Natural killer cell (primary cell): ENCODE data around the gene EXOC6B. TPM values are rescaled to one million over a fixed set of nuclear protein-coding genes. Genes with fewer than 3 reads are reported as not detected.
A peak's percentile ranks its signal among the peaks of the same experiment; 100 is the strongest.

ENCODE experiments used
- ATAC-seq, 3 donors: fragments of 150-1000 bp in 2 of 3; fragments of 200-7000 bp in 1 of 3; cut with Tn5 transposase; 1 replicate in 1 of 3; 2 replicates in 2 of 3; pipeline ENCODE4 v1.10.0; 2021; ENCODE audit warnings: mild to moderate bottlenecking in 2 of 3, moderate library complexity in 2 of 3
- DNase-seq, 2 donors: peaks; one replicate each; pipeline versions ENCODE4 v3.0.0 to v3.0.0-alpha.2; 2013 to 2021; ENCODE audit warnings: mixed read lengths in 1 of 2
- H3K27ac ChIP-seq: one replicate; pipeline ENCODE4 v1.5.1; 2013; ENCODE audit warnings: mild to moderate bottlenecking, low read length
- H3K27me3 ChIP-seq: one replicate; pipeline ENCODE4 v1.6.1; 2013; ENCODE audit warnings: low read length; ENCODE audit not compliant: control insufficient read depth, insufficient read depth
- H3K36me3 ChIP-seq: one replicate; pipeline ENCODE4 v1.6.1; 2013; ENCODE audit warnings: low read length; ENCODE audit not compliant: control insufficient read depth, insufficient read depth
- H3K4me1 ChIP-seq: one replicate; pipeline ENCODE4 v1.6.1; 2013; ENCODE audit warnings: low read length; ENCODE audit not compliant: control insufficient read depth, insufficient read depth
- H3K4me3 ChIP-seq: one replicate; pipeline ENCODE4 v1.5.1; 2013; ENCODE audit warnings: low read length
- H3K9me3 ChIP-seq: one replicate; pipeline ENCODE4 v1.6.1; 2013; ENCODE audit warnings: low read length; ENCODE audit not compliant: control insufficient read depth, insufficient read depth
- H3K27ac Mint-ChIP-seq, 2 donors: one replicate each; pipeline ENCODE4 v1.8.0; 2022; ENCODE audit warnings: mild to moderate bottlenecking in 2 of 2, mixed read lengths in 2 of 2, moderate library complexity in 1 of 2
- H3K27me3 Mint-ChIP-seq, 2 donors: one replicate each; pipeline ENCODE4 v1.8.0; 2022; ENCODE audit warnings: low read depth in 2 of 2, mixed read lengths in 2 of 2
- H3K36me3 Mint-ChIP-seq: one replicate; pipeline ENCODE4 v1.8.0; 2022; ENCODE audit warnings: mixed read lengths
- H3K4me1 Mint-ChIP-seq, 2 donors: one replicate each; pipeline ENCODE4 v1.8.0; 2022; ENCODE audit warnings: mixed read lengths in 2 of 2
- H3K4me3 Mint-ChIP-seq: one replicate; pipeline ENCODE4 v1.8.0; 2022; ENCODE audit warnings: mild to moderate bottlenecking, moderate library complexity, mixed read lengths
- H3K9me3 Mint-ChIP-seq, 2 donors: one replicate each; pipeline ENCODE4 v1.8.0; 2022; ENCODE audit warnings: mixed read lengths in 2 of 2
- CTCF ChIP-seq: fragments of 200-600 bp; IDR thresholded peaks from one replicate; pipeline ENCODE4 v1.8.0; 2022; ENCODE audit warnings: antibody characterized with exemption
- WGBS: methylation state at CpG from one replicate; pipeline ENCODE4 v1.1.7; 2013; ENCODE audit warnings: missing lambda C conversion rate; ENCODE audit not compliant: insufficient coverage; 5-methylcytosine and 5-hydroxymethylcytosine counted together
- intact Hi-C: fragments of 100-400 bp; cut with micrococcal nuclease; formaldehyde crosslinking; loops from one replicate; pipeline ENCODE4 v1.14.2; 2022
- total RNA-seq, 4 donors: library from RNA; stranded (reverse); fragments of 120-200 nt in 1 of 4; gene quantifications; one replicate each; pipeline versions ENCODE4 v1.2.3 to v1.2.4, GENCODE V29; 2013 to 2022

Gene EXOC6B
- total RNA-seq, 3 donors from 2014 or later (not counting 1 experiment from before 2014, with no cell fraction given) = 16.6 to 17.2 (median 17.1) TPM

GRCh38 chr2:72583376-72583775 is 242.5 kb downstream of the EXOC6B start:
- TF ChIP-seq CTCF = no peak
- ATAC-seq (no peak), DNase-seq (no peak)
- no peak overlapping the region for H3K27ac ChIP-seq
- intact Hi-C loops = no loop called here
- H3K4me1 ChIP-seq = no peaks in the 10 kb centered on the region
- Mint-ChIP-seq H3K9me3 (no peaks in the 10 kb centered on the region), H3K4me1 (peaks cover 0 to 5% of the 10 kb centered on the region in 2 donors), H3K36me3 (no peaks in the 10 kb centered on the region), H3K4me3 (no peak overlapping the region), H3K27ac (no peak overlapping the region), H3K27me3 (no peaks in the 10 kb centered on the region)
- no peaks in the 10 kb centered on the region for H3K36me3 ChIP-seq
- no peaks in the 10 kb centered on the region for H3K9me3 ChIP-seq
- H3K4me3 ChIP-seq = no peak overlapping the region
- no peaks in the 10 kb centered on the region for H3K27me3 ChIP-seq
- no CpG with 5 or more reads among the region's 1 CpG for WGBS

- WGBS = 88% methylated on average over 3 of the region's 5 CpGs
- DNase-seq = no peak
Measured at GRCh38 chr2:72581560-72582181, 244.2 kb downstream of the EXOC6B start.

GRCh38 chr2:72579591-72580180 is 246.1 kb downstream of the EXOC6B start:
- Mint-ChIP-seq H3K4me1 (no peaks in the 10 kb centered on the region), H3K27me3 (no peaks in the 10 kb centered on the region), H3K4me3 (no peak overlapping the region), H3K27ac (no peak overlapping the region), H3K36me3 (no peaks in the 10 kb centered on the region), H3K9me3 (no peaks in the 10 kb centered on the region)
- H3K4me1 ChIP-seq = no peaks in the 10 kb centered on the region
- H3K36me3 ChIP-seq = no peaks in the 10 kb centered on the region
- intact Hi-C loops = loop anchor here (1.0 kb wide), 2 partner anchors 655 to 1031 kb away; no protein-coding TSS in a partner anchor
- no peak overlapping the region for H3K4me3 ChIP-seq
- H3K9me3 ChIP-seq = no peaks in the 10 kb centered on the region
- ATAC-seq (peak in 2 of 3 donors; percentile 53 to 61), DNase-seq (peak in 1 of 2 donors; percentile 47)
- peak; percentile 67 for TF ChIP-seq CTCF
- no peak overlapping the region for H3K27ac ChIP-seq
- no peaks in the 10 kb centered on the region for H3K27me3 ChIP-seq
- WGBS = no CpG with 5 or more reads among the region's 1 CpG

More at GRCh38 chr2:72581560-72582181, 244.2 kb downstream of the EXOC6B start:
- Mint-ChIP-seq H3K4me1 (peaks cover 0 to 5% of the 10 kb centered on the region in 2 donors), H3K27ac (no peak overlapping the region), H3K36me3 (no peaks in the 10 kb centered on the region), H3K4me3 (no peak overlapping the region), H3K27me3 (no peaks in the 10 kb centered on the region), H3K9me3 (no peaks in the 10 kb centered on the region)
- intact Hi-C loops = no loop called here
- no peak overlapping the region for H3K4me3 ChIP-seq
- no peak for ATAC-seq
- no peaks in the 10 kb centered on the region for H3K36me3 ChIP-seq
- H3K9me3 ChIP-seq = no peaks in the 10 kb centered on the region
- no peaks in the 10 kb centered on the region for H3K27me3 ChIP-seq
- no peak overlapping the region for H3K27ac ChIP-seq
- no peak for TF ChIP-seq CTCF
- no peaks in the 10 kb centered on the region for H3K4me1 ChIP-seq
